HG02642 (cell line): ENCODE data around the gene SLC38A3.
"Not testable (repeated sequence)": the region's sequence is repeated elsewhere in the genome, so short reads cannot be mapped to it uniquely, and the experiment has no call there.

ENCODE experiments used
- ATAC-seq: cut with Tn5 transposase; IDR thresholded peaks from one replicate; pipeline ENCODE4 v1.9.1; 2021; ENCODE audit warnings: mild to moderate bottlenecking; ENCODE audit not compliant: unreplicated experiment, poor library complexity

SLC38A3 gene

GRCh38 chr3:50228184-50228763 lies 23.2 kb downstream of the SLC38A3 start:
- not testable (repeated sequence) for ATAC-seq

DNA sequence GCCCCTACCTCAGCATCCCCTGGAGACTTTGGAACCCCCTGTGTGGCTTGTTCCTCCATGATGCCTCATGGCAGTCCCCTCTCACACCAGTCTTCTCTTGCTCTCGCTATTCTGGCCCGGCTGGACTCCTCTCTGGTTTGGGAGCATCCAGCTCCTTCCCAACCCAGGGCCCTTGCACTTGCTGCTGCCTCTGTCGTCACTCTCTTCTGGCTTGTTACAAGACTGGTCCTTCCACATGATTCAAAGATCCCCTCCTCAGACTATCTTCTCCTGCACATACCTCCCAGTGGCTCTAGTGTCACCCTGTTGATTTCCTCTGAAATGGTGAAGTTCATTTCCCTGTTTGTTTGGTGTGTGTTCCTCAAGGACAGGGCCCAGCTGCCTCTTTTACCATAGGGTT lies 24.4 kb downstream of the SLC38A3 start:
- no peak for ATAC-seq

- no peak for ATAC-seq
These were observed 25.2 kb downstream of the SLC38A3 start for GRCh38 chr3:50230104-50230793.

DNA sequence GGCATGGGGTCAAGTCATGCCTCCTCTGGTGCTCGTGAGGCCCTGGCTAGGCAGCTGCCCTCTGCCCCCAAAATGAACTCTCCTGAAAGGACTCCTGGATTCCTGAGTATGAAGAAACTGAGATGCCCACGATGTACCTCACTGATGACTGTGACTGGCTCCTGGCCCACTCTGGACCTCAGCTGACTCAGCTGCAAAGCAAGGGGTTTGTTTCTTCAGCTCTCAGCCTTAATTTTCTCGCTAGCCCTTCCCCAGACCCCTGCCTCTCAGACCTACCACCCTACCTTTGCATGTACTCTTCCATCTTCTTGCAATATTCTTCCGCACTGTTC lies 25.7 kb downstream of the SLC38A3 start:
- ATAC-seq: no peak

DNA sequence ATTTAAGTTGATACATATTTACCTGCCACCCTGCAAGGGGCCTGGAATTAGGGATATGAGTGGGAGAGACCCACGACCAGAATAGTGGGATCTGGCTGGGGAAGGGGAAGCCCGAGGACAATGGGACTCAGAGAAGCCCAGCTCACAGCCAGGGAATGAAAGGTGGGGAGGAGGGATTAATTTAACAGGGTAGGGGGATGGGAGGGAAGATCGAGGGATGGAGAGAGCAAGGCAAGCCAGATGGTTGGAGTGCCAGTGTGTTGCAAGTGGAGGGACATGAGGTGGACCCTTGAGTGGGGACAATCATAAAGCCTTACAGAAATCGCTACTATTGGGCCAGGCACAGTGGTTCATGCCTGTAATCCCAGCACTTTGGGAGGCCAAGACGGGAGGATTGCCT lies 26.5 kb downstream of the SLC38A3 start:
- ATAC-seq: no peak

DNA sequence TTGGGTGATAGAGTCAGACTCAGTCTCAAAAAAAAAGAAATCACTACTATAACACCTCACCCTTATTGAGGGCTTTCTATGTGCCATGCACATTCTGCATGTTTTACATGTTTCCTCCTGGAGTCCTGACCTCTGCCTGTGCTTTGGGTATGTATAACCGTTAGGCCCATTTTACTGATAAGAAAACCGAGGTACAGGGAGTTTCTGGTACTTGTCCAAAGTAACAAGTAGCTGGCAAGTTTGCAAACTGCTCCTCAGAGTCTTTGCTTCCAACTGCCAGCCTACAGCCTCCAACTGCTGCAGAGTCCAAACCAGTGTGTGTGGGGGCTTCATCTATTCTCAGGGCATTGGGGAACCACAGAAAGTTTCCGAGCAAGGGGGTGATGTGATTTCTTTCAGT lies 27.2 kb downstream of the SLC38A3 start:
- no peak for ATAC-seq

DNA sequence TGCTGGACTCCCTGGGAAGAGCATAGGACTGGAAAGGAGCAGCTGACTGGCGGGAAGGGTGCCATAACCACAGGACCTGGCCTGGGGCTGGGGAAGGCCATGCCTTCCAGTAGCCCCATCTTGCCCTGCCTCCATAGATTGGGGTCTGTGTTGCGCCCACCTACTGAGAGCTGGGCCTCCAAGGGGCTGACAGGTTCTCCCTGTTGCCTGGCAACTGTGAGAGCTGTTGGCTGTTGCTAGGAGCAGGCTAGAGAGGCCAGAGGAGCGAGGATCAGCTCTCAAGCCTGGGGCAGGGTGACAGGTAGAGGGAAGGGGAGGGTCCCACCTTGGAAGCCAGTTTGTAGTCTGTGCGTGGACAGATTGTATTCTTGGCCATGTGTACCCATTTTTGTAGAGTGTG lies 28.1 kb downstream of the SLC38A3 start:
- ATAC-seq: no peak

- ATAC-seq: peak; percentile 92
These were observed 30.8 kb downstream of the SLC38A3 start, which contains the start of gene GNAI2 for GRCh38 chr3:50235716-50236483. Gene GNAI2 (plus strand): TSS chr3:50236204. CDS start chr3:50236336, 132 bp downstream.

DNA sequence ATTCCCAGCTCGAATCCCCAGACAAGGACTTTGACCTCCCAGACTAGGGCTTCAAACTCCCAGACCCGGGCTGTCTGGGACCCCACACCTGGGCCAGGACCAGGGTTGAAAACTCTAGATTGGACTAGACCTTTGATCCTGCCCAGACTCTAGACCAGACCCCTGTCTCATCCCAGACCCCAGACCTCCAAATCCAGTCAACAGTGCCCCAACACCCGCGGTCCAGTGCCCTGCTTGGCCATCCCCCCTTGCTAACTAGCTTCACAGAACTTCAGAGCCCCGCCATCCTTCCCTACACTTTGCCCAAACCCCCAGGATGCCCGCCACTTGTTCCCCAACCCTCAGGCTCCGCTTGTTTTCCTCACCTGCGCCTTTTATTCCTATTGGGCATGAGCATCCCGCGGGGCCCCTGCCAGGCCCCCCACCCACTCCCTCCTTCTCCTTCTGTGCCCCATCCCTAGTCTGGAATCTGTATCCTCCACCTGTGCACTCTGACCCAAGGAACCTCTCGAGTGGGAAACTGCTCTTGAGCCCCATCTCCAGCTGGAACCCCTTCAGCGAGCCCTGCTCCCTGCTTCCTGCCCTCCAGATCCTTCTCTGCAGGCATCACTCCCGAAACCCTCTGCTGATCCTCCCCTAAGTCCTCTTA lies 31.5 kb downstream of the SLC38A3 start:
- no peak for ATAC-seq

- ATAC-seq: no peak
These were observed 32.1 kb downstream of the SLC38A3 start for GRCh38 chr3:50237133-50237651.

DNA sequence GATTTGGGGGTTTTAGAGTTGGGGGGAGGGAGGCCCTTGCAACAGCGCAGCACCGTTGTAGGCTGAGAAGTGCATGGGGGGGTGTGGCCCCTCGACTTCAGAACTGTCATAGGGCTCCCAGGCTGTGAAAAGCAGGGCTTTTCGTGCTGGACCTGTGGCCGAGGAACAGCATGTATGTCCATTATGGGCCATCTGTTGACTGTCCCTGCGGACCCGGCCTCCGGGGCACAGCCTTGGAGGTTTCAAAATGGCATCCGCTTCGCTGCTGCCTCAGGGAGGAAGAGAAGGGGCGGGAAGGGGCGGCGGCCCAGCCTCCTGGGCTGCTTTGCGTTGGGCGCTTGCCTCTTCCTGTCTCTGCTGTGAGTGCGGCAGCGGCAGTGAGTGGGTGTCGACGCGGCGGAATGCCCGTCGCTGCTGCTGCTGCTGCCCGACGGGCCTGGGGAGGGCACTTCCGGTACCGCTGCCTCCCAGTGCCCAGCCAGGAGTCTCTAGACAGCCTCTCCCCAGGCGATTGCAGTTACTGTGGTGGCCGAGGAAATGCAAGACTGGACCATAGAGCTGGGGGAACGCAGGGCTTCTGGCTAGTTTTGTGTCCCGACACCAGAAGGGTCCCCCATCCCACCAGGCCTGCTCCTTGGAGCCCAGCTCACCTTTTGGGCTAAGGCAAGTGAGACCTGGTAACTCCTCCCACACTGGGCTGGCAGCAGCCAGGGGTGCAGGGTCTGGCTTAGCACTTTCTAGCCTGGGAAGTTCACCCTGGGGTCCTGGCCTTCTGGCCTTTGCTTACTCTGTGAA lies 32.9 kb downstream of the SLC38A3 start:
- peak; percentile 33 for ATAC-seq

- no peak for ATAC-seq
These were observed 33.5 kb downstream of the SLC38A3 start for GRCh38 chr3:50238549-50239026.

DNA sequence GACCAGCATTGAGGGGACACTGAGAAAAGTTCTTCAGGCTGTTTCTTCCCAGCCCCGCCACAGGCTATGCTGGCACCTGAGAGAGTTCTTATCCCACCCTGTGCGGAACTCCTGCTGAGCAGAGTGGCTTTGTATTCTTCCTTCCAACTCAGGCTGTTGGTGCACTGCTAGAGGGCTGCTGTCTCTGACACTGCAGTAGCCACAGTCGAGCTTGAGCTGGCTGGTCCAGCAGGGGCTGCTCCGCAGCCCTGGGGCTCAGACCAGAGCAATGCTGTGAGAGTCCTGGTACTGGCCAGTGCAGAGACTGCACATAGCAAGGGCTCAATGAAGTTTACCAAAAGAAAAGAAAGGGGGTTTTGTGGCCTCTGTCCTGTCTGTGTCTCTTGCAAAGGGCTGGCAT lies 34.6 kb downstream of the SLC38A3 start:
- no peak for ATAC-seq

DNA sequence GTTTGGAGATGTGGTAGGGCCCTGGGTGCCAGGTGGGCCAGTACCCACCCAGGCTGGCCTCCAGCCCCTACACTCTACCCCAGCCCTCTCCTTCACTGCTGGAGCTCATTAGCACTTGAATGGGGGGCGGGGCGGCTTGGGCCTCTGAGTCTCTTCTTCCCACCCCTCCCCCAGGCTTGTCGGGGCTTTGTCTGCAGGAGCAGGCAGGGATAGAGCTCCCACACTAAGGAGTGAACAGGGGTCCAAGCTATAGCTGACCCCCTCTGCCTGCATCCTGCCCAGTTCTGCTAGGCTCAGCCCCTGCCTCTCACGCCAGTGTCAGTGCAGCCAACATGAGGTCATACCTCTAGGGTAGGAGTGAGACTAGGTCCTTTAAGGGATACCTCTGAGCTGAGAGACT lies 36.1 kb downstream of the SLC38A3 start:
- ATAC-seq: no peak

- no peak for ATAC-seq
These were observed 36.8 kb downstream of the SLC38A3 start for GRCh38 chr3:50241713-50242380.

GRCh38 chr3:50242381-50242770 lies 37.3 kb downstream of the SLC38A3 start:
- ATAC-seq: no peak

DNA sequence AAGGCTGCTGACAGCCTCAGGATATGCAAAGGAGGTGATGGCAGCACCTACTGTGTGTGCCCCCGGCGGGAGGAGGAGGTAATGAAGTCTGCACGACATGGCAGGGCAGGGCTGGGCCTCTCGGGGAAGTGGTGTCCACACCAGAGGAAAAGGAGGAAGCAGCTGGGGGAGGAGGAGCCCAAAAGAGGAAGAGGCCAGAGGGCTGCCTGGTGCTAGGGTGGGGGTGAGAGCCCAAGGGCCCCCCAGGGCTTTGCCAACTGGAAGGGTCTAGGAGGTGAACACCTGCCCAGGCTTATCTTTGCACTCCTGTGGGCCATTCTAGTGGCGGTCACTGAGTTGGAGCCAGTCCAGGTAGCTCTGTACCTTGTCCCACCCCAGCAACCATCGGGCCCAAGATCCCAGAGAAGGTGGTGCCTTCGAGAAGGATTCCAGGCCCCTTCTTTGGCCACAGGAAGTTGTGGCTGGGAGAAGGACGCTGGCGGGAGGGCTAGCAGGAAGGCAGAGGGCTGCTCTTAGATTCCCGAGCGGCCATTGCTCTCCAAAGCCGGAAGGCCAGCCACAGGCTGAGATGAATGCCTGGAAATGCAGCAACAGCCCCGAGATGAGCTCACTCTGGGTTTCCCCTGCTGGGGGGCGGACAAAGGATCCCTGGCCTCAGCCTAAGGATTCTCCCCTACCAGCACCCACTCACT lies 37.9 kb downstream of the SLC38A3 start:
- ATAC-seq: no peak

GRCh38 chr3:50243543-50243895 lies 38.4 kb downstream of the SLC38A3 start:
- no peak for ATAC-seq

DNA sequence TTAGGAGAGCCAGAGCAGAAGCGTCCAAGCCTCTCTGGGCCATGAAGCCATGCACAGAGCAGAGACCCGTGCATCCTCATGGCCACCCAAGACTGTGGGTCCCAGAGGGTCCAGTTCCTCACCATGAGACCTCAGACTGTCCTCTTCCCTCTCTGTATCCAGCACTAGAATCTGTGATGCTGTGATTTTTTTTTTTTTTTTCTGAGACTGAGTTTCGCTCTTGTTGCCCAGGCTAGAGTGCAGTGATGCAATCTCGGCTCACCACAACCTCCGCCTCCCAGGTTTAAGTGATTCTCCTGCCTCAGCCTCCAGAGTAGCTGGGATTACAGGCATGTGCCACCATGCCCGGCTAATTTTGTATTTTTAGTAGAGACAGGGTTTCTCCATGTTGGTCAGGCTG lies 39.7 kb downstream of the SLC38A3 start:
- ATAC-seq: not testable (repeated sequence)
